ENCODE data around the gene LGI2.
"Not testable (repeated sequence)": the region's sequence is repeated elsewhere in the genome, so short reads cannot be mapped to it uniquely, and the experiment has no call there.

The LGI2 gene

DNA sequence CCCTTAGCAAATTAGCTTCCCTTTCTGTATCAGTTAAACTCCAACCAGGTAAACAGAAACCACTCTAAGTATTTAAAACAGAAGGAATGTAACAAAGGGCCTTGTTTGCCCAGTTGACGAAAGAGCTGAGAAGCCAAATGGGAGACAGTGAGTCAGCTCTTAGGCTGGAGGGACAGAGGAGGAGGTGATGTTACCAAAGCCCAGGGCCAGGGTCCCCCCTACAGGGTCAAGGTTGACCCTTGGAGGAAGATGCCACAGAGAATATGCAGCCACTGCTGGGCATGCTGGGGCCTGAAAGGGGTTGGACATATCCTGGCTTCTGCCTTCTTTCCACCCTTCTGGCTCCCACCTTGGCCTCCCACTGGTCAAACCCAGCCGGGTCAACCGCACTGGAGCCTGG lies 38.3 kb upstream of the LGI2 start:
- H3K4me3 ChIP-seq (ENCODE audit: low read depth, low read length), result no peak overlapping the region
- no peak for DNase-seq (ENCODE audit: low read depth)
- in situ Hi-C loops (cut with HindIII; ENCODE audit: low sequenced_read_pairs), result no loop called here
- TF ChIP-seq, protein P1, sequence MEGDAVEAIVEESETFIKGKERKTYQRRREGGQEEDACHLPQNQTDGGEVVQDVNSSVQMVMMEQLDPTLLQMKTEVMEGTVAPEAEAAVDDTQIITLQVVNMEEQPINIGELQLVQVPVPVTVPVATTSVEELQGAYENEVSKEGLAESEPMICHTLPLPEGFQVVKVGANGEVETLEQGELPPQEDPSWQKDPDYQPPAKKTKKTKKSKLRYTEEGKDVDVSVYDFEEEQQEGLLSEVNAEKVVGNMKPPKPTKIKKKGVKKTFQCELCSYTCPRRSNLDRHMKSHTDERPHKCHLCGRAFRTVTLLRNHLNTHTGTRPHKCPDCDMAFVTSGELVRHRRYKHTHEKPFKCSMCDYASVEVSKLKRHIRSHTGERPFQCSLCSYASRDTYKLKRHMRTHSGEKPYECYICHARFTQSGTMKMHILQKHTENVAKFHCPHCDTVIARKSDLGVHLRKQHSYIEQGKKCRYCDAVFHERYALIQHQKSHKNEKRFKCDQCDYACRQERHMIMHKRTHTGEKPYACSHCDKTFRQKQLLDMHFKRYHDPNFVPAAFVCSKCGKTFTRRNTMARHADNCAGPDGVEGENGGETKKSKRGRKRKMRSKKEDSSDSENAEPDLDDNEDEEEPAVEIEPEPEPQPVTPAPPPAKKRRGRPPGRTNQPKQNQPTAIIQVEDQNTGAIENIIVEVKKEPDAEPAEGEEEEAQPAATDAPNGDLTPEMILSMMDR (IDR thresholded peaks at IDR 0.05; ENCODE audit: low read depth, low read length, missing control alignments), result no peak

DNA sequence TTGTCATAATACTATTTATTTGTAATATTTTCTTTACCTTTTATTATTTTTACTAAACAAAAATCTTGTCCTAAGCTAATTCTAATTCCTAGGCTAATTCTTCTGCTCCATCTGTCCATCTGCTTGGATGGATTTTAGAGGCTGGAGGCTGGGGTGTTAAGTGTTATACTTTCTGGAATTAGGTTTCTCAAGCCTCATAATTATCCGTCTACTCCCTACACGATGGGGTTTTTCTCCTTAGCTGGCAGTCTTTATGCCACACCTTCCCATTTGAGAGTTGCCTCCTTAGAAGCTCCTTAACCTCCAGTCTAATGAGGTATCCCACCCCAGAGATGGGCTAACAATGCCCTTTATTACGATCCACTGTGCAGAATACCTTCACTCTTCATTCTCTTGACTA lies 37.6 kb upstream of the LGI2 start:
- no peak for DNase-seq (ENCODE audit: low read depth)
- in situ Hi-C loops (cut with HindIII; ENCODE audit: low sequenced_read_pairs), result no loop called here
- no peak overlapping the region for H3K4me3 ChIP-seq (ENCODE audit: low read depth, low read length)
- TF ChIP-seq, protein P1 (IDR thresholded peaks at IDR 0.05; ENCODE audit: low read depth, low read length, missing control alignments), result no peak

DNA sequence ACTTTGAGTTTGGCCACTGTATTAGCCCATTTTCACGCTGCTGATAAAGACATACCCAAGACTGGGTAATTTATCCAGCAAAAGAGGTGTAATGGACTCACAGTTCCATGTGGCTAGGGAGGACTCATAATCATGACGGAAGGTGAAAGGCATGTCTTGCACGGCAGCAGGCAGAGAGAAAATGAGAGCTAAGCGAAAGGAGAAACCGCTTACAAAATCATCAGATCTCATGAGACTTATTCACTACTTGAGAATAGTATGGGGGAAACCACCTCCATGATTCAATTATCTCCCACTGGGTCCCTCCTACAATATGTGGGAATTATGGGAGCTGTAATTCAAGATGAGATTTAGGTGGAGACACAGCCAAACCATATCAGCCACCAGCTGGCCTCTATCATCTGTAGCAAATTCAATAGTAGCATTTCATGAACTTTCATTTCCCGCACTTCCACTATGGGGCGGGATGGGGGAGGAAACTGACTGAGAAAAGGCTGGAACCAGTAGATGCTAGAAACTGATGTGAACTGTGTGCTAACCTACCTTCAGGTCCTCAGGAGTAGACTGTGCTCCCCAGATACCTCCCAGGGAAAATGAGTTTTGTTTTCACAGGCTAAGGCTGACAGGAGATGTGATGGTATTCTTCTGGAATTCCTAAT lies 35.3 kb upstream of the LGI2 start:
- no peak for DNase-seq (ENCODE audit: low read depth)
- TF ChIP-seq, protein P1 (IDR thresholded peaks at IDR 0.05; ENCODE audit: low read depth, low read length, missing control alignments), result no peak
- in situ Hi-C loops (cut with HindIII; ENCODE audit: low sequenced_read_pairs), result no loop called here
- no peak overlapping the region for H3K4me3 ChIP-seq (ENCODE audit: low read depth, low read length)

DNA sequence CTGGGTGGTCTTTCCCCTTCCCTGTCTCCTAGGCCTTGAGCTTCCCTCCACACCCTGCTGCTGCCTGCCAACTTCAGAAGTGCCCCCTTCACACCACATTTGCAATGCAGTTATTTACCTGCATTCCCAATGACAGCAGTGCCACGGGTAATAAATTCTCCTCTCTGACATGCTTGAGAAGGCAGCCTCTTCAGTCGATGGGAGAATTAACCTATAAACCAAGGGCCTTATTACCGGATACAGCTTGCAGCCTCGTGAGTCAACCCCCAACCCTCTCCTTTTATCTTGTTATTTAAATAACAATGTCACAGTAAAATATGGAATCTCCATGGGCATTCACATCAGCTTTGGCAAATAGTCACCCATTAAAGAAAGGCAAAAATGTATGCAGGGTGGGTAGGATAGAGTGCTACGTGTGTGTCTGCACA lies 34.7 kb upstream of the LGI2 start:
- in situ Hi-C loops (cut with HindIII; ENCODE audit: low sequenced_read_pairs), result no loop called here
- no peak overlapping the region for H3K4me3 ChIP-seq (ENCODE audit: low read depth, low read length)
- TF ChIP-seq, protein P1 (IDR thresholded peaks at IDR 0.05; ENCODE audit: low read depth, low read length, missing control alignments), result no peak
- no peak for DNase-seq (ENCODE audit: low read depth)

DNA sequence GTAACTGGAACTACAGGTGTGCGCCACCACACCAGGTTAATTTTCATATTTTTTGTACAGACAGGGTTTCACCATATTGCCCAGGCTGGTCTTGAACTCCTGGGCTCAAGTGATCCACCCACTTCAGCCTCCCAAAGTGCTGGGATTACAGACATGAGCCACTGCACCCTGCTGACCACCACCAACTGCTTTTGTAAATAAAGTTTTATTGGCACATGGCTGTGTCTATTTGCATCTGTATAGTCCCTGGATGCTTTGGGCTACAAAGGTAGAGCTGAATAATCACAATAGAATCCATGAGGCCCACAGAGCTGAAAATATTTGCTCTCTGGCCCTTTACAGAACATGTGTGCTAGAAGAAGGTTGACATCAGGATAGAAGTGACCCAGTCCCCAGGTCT lies 33.7 kb upstream of the LGI2 start:
- DNase-seq (ENCODE audit: low read depth); H3K4me3 ChIP-seq (ENCODE audit: low read depth, low read length); in situ Hi-C loops (cut with HindIII; ENCODE audit: low sequenced_read_pairs): not testable (repeated sequence)

DNA sequence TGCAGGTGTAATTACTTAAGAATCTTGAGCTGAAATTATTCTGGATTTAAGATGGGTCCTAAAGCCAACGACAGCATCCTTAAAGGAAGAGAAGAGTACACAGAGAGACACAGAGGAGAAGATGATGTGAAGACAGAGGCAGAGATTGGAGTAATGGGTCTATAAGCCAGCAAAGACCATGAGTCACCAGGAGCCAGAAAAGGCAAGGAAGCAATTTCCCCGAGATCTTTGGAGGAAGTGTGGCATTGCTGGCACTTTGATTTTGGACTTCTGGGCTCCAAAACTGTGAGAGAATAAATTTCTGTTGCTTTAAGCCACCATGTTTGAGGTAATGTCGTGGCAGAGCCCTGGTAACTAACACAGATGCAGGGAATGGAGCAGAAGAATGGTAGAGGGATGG lies 32.4 kb upstream of the LGI2 start:
- in situ Hi-C loops (cut with HindIII; ENCODE audit: low sequenced_read_pairs), result no loop called here
- DNase-seq (ENCODE audit: low read depth), result no peak
- TF ChIP-seq, protein P1 (IDR thresholded peaks at IDR 0.05; ENCODE audit: low read depth, low read length, missing control alignments), result no peak
- no peak overlapping the region for H3K4me3 ChIP-seq (ENCODE audit: low read depth, low read length)

DNA sequence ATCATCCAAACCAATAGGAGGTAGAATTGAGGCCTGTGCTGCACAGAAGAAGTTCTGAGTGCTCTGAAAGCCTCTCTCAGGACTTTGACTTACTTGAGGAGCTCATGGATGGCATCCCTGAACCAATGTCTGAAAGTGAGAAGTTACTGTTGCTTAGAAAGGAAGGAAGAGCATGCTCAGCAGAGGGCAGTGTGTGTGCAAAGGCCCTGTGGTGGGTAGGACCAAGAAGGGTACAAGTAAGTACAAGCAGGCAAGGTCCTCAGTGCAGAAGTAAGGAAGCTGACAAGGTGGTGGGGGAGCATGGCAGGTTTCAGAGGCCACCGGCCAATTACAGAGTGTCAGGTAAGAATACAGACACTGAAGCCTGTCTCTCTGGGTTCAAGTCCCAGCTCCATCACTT lies 31.4 kb upstream of the LGI2 start:
- no peak for DNase-seq (ENCODE audit: low read depth)
- in situ Hi-C loops (cut with HindIII; ENCODE audit: low sequenced_read_pairs), result no loop called here
- TF ChIP-seq, protein P1 (IDR thresholded peaks at IDR 0.05; ENCODE audit: low read depth, low read length, missing control alignments), result no peak
- no peak overlapping the region for H3K4me3 ChIP-seq (ENCODE audit: low read depth, low read length)

Measured in astrocyte of the cerebellum (primary cell).